ENCODE measurements around the gene IL17RD. TPM values are rescaled to one million over a fixed set of nuclear protein-coding genes. Genes with fewer than 3 reads are reported as not detected.

Gene IL17RD
- polyA plus RNA-seq, 1 experiment: 0.60 TPM

GRCh38 chr3:57140894-57141293 is 24.3 kb downstream of the IL17RD start:
- TF ChIP-seq CTCF (IDR thresholded peaks at IDR 0.05; ENCODE audit: insufficient read depth, low read depth, low read length): no peak
- no peaks in the 10 kb centered on the region for H3K36me3 ChIP-seq (ENCODE audit: control insufficient read depth, insufficient read depth, low read length)
- ChIA-PET CTCF (interaction anchor here (0.6 to 1.4 kb wide), 2 partner anchors 32 to 40 kb away, joined by 4 read pairs; no protein-coding TSS in a partner anchor), POLR2A (no interaction called here)
- no peak overlapping the region for H3K4me3 ChIP-seq (ENCODE audit: low read depth, low read length)
- peaks cover 8% of the 10 kb centered on the region for H3K27me3 ChIP-seq (ENCODE audit: control insufficient read depth, insufficient read depth, low read length)
- DNase-seq (ENCODE audit: low read depth): no peak

- H3K27me3 ChIP-seq (ENCODE audit: control insufficient read depth, insufficient read depth, low read length): peaks cover 1% of the 10 kb centered on the region; the same call in 1 of the 2 replicates
- no peak overlapping the region for H3K4me3 ChIP-seq (ENCODE audit: low read depth, low read length)
- no peaks in the 10 kb centered on the region for H3K36me3 ChIP-seq (ENCODE audit: control insufficient read depth, insufficient read depth, low read length)
- TF ChIP-seq CTCF (IDR thresholded peaks at IDR 0.05; ENCODE audit: insufficient read depth, low read depth, low read length): no peak
- no peak for DNase-seq (ENCODE audit: low read depth)
- CTCF ChIA-PET: interaction anchor here (0.7 to 1.0 kb wide), 3 partner anchors 10 to 97 kb away, joined by 3 to 4 read pairs (median 3); no protein-coding TSS in a partner anchor
- POLR2A ChIA-PET: no interaction called here
Measured at GRCh38 chr3:57135964-57136719, 29.0 kb downstream of the IL17RD start.

GRCh38 chr3:57133157-57133556 is 32.0 kb downstream of the IL17RD start:
- TF ChIP-seq CTCF (IDR thresholded peaks at IDR 0.05; ENCODE audit: insufficient read depth, low read depth, low read length): no peak
- CTCF ChIA-PET: no interaction called here
- no peaks in the 10 kb centered on the region; the same call in 1 of the 2 replicates for H3K27me3 ChIP-seq (ENCODE audit: control insufficient read depth, insufficient read depth, low read length)
- no peak for DNase-seq (ENCODE audit: low read depth)
- POLR2A ChIA-PET: no interaction called here
- H3K4me3 ChIP-seq (ENCODE audit: low read depth, low read length): no peak overlapping the region
- H3K36me3 ChIP-seq (ENCODE audit: control insufficient read depth, insufficient read depth, low read length): no peaks in the 10 kb centered on the region

- no peaks in the 10 kb centered on the region for H3K36me3 ChIP-seq (ENCODE audit: control insufficient read depth, insufficient read depth, low read length)
- H3K27me3 ChIP-seq (ENCODE audit: control insufficient read depth, insufficient read depth, low read length): no peaks in the 10 kb centered on the region; the same call in 1 of the 2 replicates
- no peak for DNase-seq (ENCODE audit: low read depth)
- ChIA-PET POLR2A (no interaction called here), CTCF (no interaction called here)
- no peak overlapping the region for H3K4me3 ChIP-seq (ENCODE audit: low read depth, low read length)
- TF ChIP-seq CTCF (IDR thresholded peaks at IDR 0.05; ENCODE audit: insufficient read depth, low read depth, low read length): 0 out of 2 replicates have a peak, but pooled peaks have one; percentile 6
Measured at GRCh38 chr3:57132674-57133073, 32.5 kb downstream of the IL17RD start.

- no peaks in the 10 kb centered on the region for H3K36me3 ChIP-seq (ENCODE audit: control insufficient read depth, insufficient read depth, low read length)
- no peak overlapping the region for H3K4me3 ChIP-seq (ENCODE audit: low read depth, low read length)
- no peak for TF ChIP-seq CTCF (IDR thresholded peaks at IDR 0.05; ENCODE audit: insufficient read depth, low read depth, low read length)
- ChIA-PET CTCF (interaction anchor here (1.4 kb wide), 1 partner anchor 30 kb away, joined by 3 read pairs; no protein-coding TSS in a partner anchor), POLR2A (no interaction called here)
- no peaks in the 10 kb centered on the region; the same call in 1 of the 2 replicates for H3K27me3 ChIP-seq (ENCODE audit: control insufficient read depth, insufficient read depth, low read length)
- no peak for DNase-seq (ENCODE audit: low read depth)
Measured at GRCh38 chr3:57131210-57131588, 34.0 kb downstream of the IL17RD start.

Measured in BJ (cell line).